ENCODE measurements around the gene ZNF43.

- TF ChIP-seq GLIS3 (CRISPR knock-in tag; IDR thresholded peaks at IDR 0.05) (no peak), PATZ1 (CRISPR knock-in tag; IDR thresholded peaks at IDR 0.05; ENCODE audit: borderline replicate concordance) (no peak), CSRNP3 (CRISPR knock-in tag; IDR thresholded peaks at IDR 0.05) (no peak), ARNTL (CRISPR knock-in tag; IDR thresholded peaks at IDR 0.05; ENCODE audit: borderline replicate concordance, low read depth) (no peak), ZNF565 (CRISPR knock-in tag; conservative IDR thresholded peaks at IDR 0.05; ENCODE audit: low read depth) (no peak), ESRRG (CRISPR knock-in tag; IDR thresholded peaks at IDR 0.05) (no peak), ISL1 (CRISPR knock-in tag; IDR thresholded peaks at IDR 0.05) (no peak), OSR1 (CRISPR knock-in tag; IDR thresholded peaks at IDR 0.05) (no peak), POU6F1 (CRISPR knock-in tag; IDR thresholded peaks at IDR 0.05; ENCODE audit: borderline replicate concordance, low read depth) (no peak), RARB (CRISPR knock-in tag; IDR thresholded peaks at IDR 0.05) (no peak)
These were observed 5.1 kb upstream of the ZNF43 start for GRCh38 chr19:21841081-21841480.

Data from SK-N-SH treated with all-trans-retinoic acid at 6 μM for 48 hours (cell line).